NCI-H2107 treated with DMSO at 0.1 percent for 48 hours (cell line): ENCODE data around the gene XIST.
"Not testable (repeated sequence)": the region's sequence is repeated elsewhere in the genome, so short reads cannot be mapped to it uniquely, and the experiment has no call there.

Experiments used
- DNase-seq: peaks from one replicate; lab custom pipeline; 2025; ENCODE audit not compliant: unreplicated experiment; lab: John Stamatoyannopoulos, UW

Gene XIST

GRCh38 chrX:73840120-73840924, 12.2 kb downstream of the XIST start:
- DNase-seq = no peak

GRCh38 chrX:73839152-73839551, 13.4 kb downstream of the XIST start:
- no peak for DNase-seq

- DNase-seq = no peak
Observed at GRCh38 chrX:73838123-73838522, 14.4 kb downstream of the XIST start.

GRCh38 chrX:73836956-73837477, 15.5 kb downstream of the XIST start:
- DNase-seq = no peak

GRCh38 chrX:73834219-73834618, 18.3 kb downstream of the XIST start:
- DNase-seq = no peak

GRCh38 chrX:73832319-73832718, 20.2 kb downstream of the XIST start:
- no peak for DNase-seq

- no peak for DNase-seq
Observed at GRCh38 chrX:73831500-73831899, 21.0 kb downstream of the XIST start.

GRCh38 chrX:73830489-73831414, 21.8 kb downstream of the XIST start:
- DNase-seq = no peak

GRCh38 chrX:73829890-73830466, 22.5 kb downstream of the XIST start:
- DNase-seq = no peak

- DNase-seq = no peak
Observed at GRCh38 chrX:73828080-73828720, 24.3 kb downstream of the XIST start.

- no peak for DNase-seq
Observed at GRCh38 chrX:73827406-73827805, 25.1 kb downstream of the XIST start.

GRCh38 chrX:73826996-73827395, 25.5 kb downstream of the XIST start:
- DNase-seq = no peak

- DNase-seq = no peak
Observed at GRCh38 chrX:73825569-73825968, 26.9 kb downstream of the XIST start.

- DNase-seq = no peak
Observed at GRCh38 chrX:73823473-73824004, 29.0 kb downstream of the XIST start.

GRCh38 chrX:73822775-73823174, 29.7 kb downstream of the XIST start:
- no peak for DNase-seq

GRCh38 chrX:73821921-73822559, 30.5 kb downstream of the XIST start:
- DNase-seq = no peak

GRCh38 chrX:73819864-73820558, 32.5 kb downstream of the XIST start:
- not testable (repeated sequence) for DNase-seq

- DNase-seq = no peak
Observed at GRCh38 chrX:73818200-73819116, 34.1 kb downstream of the XIST start.
